Measurements from ENCODE around the gene KRT26. TPM values are rescaled to one million over a fixed set of nuclear protein-coding genes. Genes with fewer than 3 reads are reported as not detected.

KRT26 gene
- polyA plus RNA-seq, 1 donor from 2014 or later = not detected

DNA sequence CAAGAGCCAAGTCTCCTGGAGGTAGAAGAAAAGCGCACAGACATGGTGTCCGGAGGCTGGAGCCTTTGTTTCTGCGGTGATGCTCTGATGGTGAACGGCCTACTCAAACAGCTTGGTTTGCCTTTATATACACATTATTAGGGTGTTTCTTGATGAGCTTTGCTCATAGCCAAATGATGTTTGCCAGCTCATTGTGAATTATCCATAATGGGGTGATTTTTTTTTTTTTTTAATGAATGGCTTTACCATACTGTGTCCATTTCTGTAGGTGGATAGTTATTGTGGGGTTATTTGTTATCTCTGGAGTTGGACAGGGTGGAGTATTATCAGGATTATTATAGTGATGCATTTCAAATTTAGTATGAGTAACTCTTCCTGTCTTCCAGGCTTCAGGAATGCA, 10.4 kb upstream of the KRT26 start, which contains the start of gene KRT27:
Gene KRT27 (minus strand): TSS at position 101 of the 400 bp plus-strand sequence. CDS start 57 bp downstream, at position 44.
- H3K27me3 ChIP-seq (ENCODE audit: insufficient read depth, low read depth, low read length) = no peaks in the 10 kb centered on the region
- H3K9me2 ChIP-seq (ENCODE audit: insufficient read depth, low read length) = no peaks in the 10 kb centered on the region
- no peak within 1 kb of the TSS for H3K27ac ChIP-seq (ENCODE audit: low read length)
- H3K36me3 ChIP-seq (ENCODE audit: insufficient read depth, low read length) = no peaks in the 10 kb centered on the region
- H3K9me3 ChIP-seq (ENCODE audit: low read length) = no peaks in the 10 kb centered on the region
- H3K79me2 ChIP-seq (replicated peaks; ENCODE audit: insufficient read depth, low read length) = no peaks in the 10 kb centered on the region
- no peak within 1 kb of the TSS for H3K9ac ChIP-seq (ENCODE audit: low read length)
- no peaks in the 10 kb centered on the region for H4K20me1 ChIP-seq (ENCODE audit: insufficient read depth)
- H3K4me3 ChIP-seq (ENCODE audit: low read length) = no peak within 1 kb of the TSS
- H2AFZ ChIP-seq (ENCODE audit: low read depth, low read length) = no peak within 1 kb of the TSS
- no peaks in the 10 kb centered on the region for H3F3A ChIP-seq (ENCODE audit: insufficient read depth, low read length, poor library complexity, severe bottlenecking)
- no peak within 1 kb of the TSS for H3K4me2 ChIP-seq (ENCODE audit: low read length)
- TF ChIP-seq RAD21 (conservative IDR thresholded peaks at IDR 0.05) = no peak
- TF ChIP-seq CTCF (IDR thresholded peaks at IDR 0.05; ENCODE audit: poor library complexity, severe bottlenecking) = no peak
- TF ChIP-seq EZH2 (IDR thresholded peaks at IDR 0.05; ENCODE audit: borderline replicate concordance, insufficient read depth, low read length, poor library complexity, severe bottlenecking) = no peak
- TF ChIP-seq TAF1 (IDR thresholded peaks at IDR 0.05; ENCODE audit: low read depth) = no peak
- no peak for TF ChIP-seq POLR2AphosphoS5 (IDR thresholded peaks at IDR 0.05)
- no peak for TF ChIP-seq REST (IDR thresholded peaks at IDR 0.05; ENCODE audit: borderline replicate concordance)
- TF ChIP-seq EP300 (conservative IDR thresholded peaks at IDR 0.05; ENCODE audit: poor library complexity, severe bottlenecking) = no peak
- no peak for TF ChIP-seq SMC3 (conservative IDR thresholded peaks at IDR 0.05; ENCODE audit: poor library complexity)
- no peak for TF ChIP-seq MXI1 (conservative IDR thresholded peaks at IDR 0.05; ENCODE audit: poor library complexity, severe bottlenecking)

DNA sequence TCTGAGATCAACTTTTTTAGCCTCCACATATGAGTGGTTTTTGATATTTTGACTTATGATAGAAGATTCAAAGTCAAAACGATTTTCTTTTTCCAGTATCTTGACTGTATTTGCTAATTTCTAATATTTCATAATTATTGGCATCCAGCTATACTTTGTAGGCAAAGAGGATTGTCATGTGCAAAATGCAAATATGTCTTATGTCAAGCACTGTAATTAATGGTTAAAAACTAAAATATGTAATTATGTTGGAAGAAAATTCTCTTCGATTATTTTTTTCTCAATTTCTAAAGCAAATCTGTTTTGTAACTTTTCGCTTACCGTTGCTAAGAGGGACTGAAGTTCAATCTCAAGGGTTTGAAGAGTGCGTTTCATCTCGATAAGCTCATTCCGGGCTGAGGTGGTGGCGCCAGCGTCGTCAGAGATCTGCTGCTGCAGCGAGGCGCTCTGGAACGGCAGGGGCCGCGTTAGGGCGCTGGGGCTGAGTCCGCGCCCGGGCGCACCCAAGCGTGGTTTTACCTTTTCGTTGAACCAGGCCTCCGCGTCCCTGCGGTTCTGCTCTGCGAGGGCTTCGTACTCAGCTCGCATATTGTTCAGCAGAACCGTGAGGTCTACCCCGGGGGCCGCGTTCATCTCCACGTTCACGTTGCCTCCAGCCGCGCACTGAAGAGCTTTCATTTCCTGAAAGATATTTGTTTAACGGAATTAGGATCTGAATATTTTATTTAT, 7.3 kb upstream of the KRT26 start:
- Histone ChIP-seq H3K9me3 (ENCODE audit: low read length) (no peaks in the 10 kb centered on the region), H4K20me1 (ENCODE audit: insufficient read depth) (no peaks in the 10 kb centered on the region), H2AFZ (ENCODE audit: low read depth, low read length) (no peak overlapping the region), H3K27ac (ENCODE audit: low read length) (no peak overlapping the region), H3K9ac (ENCODE audit: low read length) (no peak overlapping the region), H3K79me2 (replicated peaks; ENCODE audit: insufficient read depth, low read length) (no peaks in the 10 kb centered on the region), H3K9me2 (ENCODE audit: insufficient read depth, low read length) (no peaks in the 10 kb centered on the region), H3K27me3 (ENCODE audit: insufficient read depth, low read depth, low read length) (no peaks in the 10 kb centered on the region), H3F3A (ENCODE audit: insufficient read depth, low read length, poor library complexity, severe bottlenecking) (no peaks in the 10 kb centered on the region), H3K4me3 (ENCODE audit: low read length) (no peak overlapping the region), H3K4me2 (ENCODE audit: low read length) (no peak overlapping the region), H3K36me3 (ENCODE audit: insufficient read depth, low read length) (no peaks in the 10 kb centered on the region)
- TF ChIP-seq POLR2AphosphoS5 (IDR thresholded peaks at IDR 0.05) (no peak), MXI1 (conservative IDR thresholded peaks at IDR 0.05; ENCODE audit: poor library complexity, severe bottlenecking) (no peak), RAD21 (conservative IDR thresholded peaks at IDR 0.05) (no peak), TAF1 (IDR thresholded peaks at IDR 0.05; ENCODE audit: low read depth) (no peak)
